Fibroblast of lung (primary cell): ENCODE measurements around the gene RTCB.
A peak's percentile ranks its signal among the peaks of the same experiment; 100 is the strongest.

Experiments used
- EZH2 ChIP-seq: IDR thresholded peaks from 2 replicates; pipeline ENCODE4 v1.5.1; 2012; ENCODE audit warnings: low read length, control low read depth, mild to moderate bottlenecking; ENCODE audit errors: missing control alignments
- TF ChIP-seq, protein P1 (sequence below), 2 donors: IDR thresholded peaks in 1 of 2; conservative IDR thresholded peaks in 1 of 2; 1 replicate in 1 of 2; 2 replicates in 1 of 2; pipeline ENCODE4 v1.5.1; 2011 to 2012; ENCODE audit warnings: low read length in 2 of 2, control low read depth in 1 of 2, inconsistent platforms in 1 of 2, low read depth in 1 of 2, mild to moderate bottlenecking in 1 of 2

DNA sequence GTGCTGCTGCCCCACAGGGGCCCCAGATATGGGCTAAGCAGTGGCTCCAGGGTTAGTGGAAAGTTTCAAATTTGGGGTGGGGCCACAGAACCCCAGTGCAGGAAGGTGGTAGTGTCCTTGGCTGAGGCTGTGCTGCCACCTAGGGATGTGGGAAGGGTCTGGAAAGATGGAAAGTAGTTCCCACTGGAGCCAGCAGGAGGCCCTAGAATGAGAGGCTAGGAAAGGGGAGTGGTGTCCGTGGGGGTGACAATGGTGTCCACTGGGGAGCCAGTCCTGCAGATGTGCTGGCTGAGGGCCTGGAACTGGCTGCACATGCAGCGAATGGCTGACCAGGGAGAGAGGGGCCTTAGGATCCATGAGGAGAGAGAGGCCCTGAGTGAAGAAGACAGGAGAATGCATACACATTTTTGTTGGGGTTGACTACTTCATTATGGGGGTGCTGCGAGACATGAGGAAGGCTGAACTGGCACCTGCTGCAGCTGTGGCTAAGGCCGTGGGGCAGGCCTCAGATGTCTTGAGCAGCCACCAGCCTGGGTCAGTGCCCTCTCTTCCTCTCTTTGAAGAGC, 33.3 kb downstream of the RTCB start:
- TF ChIP-seq, protein P1, sequence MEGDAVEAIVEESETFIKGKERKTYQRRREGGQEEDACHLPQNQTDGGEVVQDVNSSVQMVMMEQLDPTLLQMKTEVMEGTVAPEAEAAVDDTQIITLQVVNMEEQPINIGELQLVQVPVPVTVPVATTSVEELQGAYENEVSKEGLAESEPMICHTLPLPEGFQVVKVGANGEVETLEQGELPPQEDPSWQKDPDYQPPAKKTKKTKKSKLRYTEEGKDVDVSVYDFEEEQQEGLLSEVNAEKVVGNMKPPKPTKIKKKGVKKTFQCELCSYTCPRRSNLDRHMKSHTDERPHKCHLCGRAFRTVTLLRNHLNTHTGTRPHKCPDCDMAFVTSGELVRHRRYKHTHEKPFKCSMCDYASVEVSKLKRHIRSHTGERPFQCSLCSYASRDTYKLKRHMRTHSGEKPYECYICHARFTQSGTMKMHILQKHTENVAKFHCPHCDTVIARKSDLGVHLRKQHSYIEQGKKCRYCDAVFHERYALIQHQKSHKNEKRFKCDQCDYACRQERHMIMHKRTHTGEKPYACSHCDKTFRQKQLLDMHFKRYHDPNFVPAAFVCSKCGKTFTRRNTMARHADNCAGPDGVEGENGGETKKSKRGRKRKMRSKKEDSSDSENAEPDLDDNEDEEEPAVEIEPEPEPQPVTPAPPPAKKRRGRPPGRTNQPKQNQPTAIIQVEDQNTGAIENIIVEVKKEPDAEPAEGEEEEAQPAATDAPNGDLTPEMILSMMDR (conservative IDR thresholded peaks at IDR 0.05 in 1 of 2, IDR thresholded peaks at IDR 0.05 in 1 of 2; ENCODE audit: low read depth in 1 of 2, low read length in 2 of 2), result peak; percentile 32 to 57
- TF ChIP-seq EZH2, result no peak
